ENCODE results near the gene GPRC5C.
"Not testable (repeated sequence)": the region's sequence is repeated elsewhere in the genome, so short reads cannot be mapped to it uniquely, and the experiment has no call there.

GPRC5C gene

DNA sequence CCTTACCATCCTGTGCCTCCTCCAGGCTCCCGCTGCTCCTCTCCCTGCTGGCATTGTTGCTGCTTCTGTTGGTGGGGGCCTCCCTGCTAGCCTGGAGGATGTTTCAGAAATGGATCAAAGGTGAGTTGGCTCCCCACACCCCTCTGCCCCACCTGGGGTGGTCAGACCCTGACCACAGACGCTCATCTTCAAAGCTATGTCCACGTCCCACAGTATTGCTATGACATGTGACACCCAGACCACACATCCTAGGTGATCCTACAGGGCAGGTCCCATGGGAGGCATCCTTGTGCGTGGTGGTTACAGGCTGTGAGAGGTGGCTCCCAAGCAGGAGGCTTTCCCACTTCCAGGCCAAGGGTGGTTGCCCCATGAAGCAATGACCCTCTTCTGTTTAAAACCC, 45.5 kb downstream of the GPRC5C start:
- DNase-seq, result no peak

DNA sequence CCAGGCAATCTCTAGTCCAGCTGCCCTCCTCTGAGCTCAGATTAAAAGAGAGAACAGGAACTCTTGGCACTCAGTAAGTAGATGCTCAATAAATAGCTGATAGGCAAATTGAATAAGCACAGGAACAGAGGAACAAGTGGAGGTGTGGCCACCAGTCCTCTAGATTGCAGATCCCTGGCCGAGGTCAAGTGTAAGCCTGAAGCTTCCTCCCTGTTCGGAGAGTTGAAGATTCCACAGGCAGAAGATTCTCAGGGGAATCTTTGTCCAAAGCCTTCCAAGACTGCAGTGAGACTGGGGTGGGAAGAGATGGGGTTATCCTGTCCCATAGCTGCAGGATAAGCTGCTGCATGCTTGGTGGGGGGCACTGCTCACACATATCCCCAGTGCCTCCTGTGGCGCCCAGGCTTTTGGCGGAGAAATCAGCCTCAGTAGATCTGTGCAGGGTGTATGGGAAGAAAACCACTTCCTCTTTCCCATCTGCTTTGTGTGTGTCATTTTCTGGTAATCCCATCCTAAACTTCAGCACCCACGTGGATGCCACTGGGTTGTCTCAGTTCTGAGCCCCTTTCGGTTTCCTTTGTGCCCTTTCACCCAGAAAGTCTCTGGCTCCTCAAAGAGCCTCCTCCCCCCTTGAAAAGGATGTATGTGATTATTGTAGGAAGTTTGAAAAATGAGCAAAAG, 46.7 kb downstream of the GPRC5C start:
- DNase-seq, result no peak

DNA sequence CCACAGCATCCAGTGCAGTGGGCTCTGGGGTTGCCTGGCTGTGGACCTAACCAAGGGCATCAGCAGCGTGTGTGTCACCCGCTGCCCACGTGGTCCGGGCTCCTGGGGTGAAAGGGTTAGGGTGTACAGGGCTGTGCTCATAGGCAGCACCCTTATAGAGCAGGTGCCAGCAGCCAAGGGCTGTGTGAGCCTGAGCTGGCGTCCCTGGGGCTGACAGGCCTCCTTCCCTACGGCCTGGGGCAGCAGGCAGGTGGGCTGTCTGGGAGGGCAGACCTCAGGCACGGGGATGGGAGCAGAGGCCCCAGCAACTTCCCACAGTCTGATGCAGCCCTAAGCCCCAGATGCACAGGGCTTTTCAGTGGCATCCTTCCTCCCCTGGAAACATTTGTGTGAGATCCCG, 48.4 kb downstream of the GPRC5C start:
- DNase-seq, result no peak

DNA sequence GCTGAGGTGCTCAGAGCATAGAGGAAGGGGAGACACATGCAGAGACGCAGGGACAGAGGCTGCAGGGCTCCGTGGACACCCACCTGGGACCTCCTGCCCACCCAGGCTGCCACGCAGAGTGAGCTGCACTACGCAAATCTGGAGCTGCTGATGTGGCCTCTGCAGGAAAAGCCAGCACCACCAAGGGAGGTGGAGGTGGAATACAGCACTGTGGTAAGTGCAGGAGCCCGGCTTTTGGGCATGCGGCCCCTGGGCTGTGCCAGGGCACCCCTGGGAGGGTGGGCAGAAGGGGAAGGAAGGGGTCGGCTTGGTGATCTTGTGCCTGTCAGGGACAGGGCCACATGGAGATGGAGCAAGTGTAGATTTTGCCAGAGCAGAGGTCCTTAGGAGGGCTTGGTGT, 49.7 kb downstream of the GPRC5C start:
- no peak for DNase-seq

DNA sequence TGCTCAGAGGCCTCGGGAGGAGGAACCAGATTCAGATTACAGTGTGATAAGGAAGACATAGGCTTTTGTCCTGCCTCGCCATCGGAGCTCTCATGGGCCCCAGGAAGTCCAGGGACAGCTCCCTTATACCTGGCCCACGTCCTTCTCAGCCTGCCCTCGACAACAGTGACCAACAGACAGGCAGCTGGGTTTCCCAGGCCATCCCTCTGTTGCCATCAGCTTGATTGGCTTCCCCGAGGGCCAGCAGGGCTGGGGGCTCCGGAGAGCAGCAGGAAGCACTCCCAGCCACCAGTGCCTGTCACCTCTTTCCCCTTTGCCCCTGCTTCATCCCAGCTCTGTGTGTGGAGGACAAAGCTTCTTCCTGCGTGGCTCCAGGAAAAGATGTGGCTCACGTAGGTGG, 52.2 kb downstream of the GPRC5C start:
- DNase-seq, result no peak

DNA sequence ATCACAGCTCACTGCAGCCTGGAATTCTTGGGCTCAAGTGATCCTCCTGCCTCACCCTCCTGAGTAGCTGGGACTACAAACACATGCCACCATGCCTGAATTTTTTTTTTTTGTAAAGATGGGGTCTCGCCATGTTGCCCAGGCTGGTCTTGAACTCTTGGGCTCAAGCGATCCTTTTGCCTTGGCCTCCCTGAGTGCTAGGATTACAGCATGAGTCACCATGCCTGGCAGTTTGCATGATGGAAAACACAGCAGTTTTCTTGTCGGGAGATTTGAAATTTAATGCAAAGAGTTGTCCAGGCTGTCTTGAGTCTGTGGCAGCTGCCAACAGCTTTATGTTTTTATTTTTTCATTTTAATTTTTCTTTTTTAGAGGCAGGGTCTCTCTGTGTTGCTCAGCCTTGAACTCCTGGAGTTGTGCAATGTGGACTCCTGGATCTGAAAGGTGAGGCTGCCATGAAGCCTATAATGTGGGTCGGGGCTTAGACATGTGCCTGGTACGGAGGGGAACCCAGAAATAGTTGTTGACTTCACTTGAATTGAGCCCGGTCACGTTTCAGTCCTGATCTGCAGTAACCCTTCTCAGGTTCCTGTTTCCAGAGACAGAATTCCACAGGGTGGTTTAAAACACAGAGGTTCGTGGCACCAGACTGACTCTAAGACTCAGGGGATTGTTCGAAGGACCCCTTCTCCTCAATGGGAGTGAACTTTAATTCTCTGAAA, 53.3 kb downstream of the GPRC5C start:
- no peak for DNase-seq

DNA sequence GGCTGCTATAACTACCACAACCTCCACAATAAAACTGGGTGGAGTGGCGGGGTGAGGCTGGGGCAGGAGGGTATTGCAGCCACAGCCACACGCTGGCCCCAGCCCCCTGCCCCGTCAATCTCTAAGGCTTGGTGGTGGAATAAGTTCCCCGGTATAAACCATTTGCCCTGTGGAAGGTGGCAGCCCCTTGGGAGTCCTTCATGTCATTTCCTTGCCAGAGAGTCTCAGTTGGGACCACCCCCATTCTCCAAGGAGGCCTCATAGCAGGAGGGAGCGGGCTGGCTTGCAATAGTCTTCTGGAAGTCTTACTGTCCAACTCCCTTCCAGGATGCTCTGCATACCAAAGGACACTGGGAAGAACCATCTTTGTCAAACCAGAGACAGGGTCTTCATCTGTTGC, 54.0 kb downstream of the GPRC5C start:
- DNase-seq, result no peak

DNA sequence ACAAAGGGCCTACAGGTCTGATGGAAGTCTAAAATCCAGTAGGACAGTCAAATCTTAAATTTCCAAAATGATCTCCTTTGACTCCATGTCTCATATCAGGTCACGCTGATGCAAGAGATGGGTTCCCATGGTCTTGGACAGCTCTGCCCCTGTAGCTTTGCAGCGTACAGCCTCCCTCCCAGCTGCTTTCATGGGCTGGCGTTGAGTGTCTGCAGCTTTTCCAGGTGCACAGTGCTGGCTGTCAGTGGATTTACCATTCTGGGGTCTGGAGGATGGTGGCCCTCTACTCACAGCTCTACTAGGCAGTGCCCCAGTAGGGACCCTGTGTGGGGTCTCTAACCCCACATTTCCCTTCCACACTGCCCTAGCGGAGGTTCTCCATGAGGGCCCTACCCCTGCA, 56.4 kb downstream of the GPRC5C start:
- not testable (repeated sequence) for DNase-seq

DNA sequence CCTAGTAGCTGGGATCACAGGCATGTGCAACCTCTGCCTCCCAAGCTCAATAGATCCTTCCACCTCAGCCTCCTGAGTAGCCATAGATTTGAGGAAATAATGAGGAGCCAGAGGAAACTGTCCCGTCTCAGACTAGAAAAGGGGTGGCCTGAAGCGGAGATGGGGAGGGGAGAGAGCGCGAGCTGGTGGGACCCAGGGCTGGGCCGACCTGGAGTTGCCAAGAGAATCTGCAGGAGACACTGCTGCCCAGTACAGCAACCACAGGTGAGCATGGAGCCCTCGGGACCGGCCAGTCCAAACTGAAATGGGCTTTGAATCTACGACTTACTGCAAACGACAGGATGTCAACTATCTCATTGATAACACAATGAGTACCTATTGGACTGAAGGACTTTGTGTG, 58.8 kb downstream of the GPRC5C start:
- DNase-seq, result no peak

DNA sequence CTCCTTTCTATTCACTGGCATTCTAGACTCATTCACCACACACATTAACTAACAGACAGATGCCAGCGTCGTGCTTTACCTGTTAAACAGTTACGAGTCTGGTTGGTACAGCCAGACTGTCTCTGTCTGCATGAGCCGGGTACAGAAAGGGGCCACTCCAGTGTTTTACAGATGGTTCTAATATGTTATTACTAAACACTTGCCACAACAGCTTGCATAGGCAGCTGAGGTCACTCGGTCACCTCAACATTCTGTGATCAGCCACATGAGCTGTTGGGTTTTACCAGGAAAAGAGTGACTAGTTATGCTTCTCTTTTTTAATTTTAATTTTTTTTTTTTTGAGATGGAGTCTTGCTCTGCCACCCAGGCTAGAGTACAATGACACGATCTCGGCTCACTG, 59.7 kb downstream of the GPRC5C start:
- DNase-seq, result no peak

DNA sequence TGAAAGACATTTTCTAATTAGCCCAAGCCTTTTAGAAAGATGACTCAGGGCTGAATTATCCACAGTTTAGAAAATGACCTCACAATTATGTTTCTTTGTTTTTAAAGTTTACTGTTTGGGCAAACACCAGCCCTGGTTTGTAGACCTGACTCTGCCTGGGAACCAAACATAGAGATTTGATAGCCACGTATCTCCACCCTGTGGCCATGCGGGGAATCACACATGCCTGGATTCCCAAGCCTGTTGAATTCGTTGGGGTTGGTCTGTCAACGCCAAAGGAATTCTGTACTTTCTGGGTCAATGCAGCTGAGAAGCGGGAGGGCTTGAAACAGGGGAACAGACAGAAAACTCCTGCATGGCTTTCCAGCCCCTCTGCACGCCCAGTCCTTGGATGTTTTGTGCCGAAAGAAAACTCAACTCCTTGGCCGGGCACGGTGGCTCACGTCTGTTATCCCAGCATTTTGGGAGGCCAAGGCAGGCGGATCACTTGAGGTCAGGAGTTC, 61.5 kb downstream of the GPRC5C start:
- peak; percentile 64 for DNase-seq
